HEK293 (cell line): ENCODE results near the gene BAD.

ENCODE experiments used
- CTCF ChIA-PET: fragments of 350-600 bp; formaldehyde crosslinking; extraction: SDS; loops from one replicate; lab custom pipeline; 2021; ENCODE audit warnings: antibody characterized with exemption; lab: Yijun Ruan, JAX
- POLR2A ChIA-PET: fragments of 300-600 bp; formaldehyde crosslinking; extraction: SDS; loops from one replicate; lab custom pipeline; 2020; ENCODE audit warnings: antibody characterized with exemption, inconsistent platforms; lab: Yijun Ruan, JAX
- H3K27ac ChIP-seq: fragments of 200-500 bp; sonication (Bioruptor generic); 2 replicates; pipeline ENCODE4 v1.5.1; 2014; ENCODE audit warnings: low read depth, low read length, control low read depth, inconsistent platforms; ENCODE audit errors: extremely low read depth
- H3K36me3 ChIP-seq, 2 experiments: fragments of 200-500 bp in 1 of 2; sonication (Bioruptor generic) in 1 of 2; 1 replicate in 1 of 2; 2 replicates in 1 of 2; pipeline ENCODE4 v1.5.1; 2014 to 2017; ENCODE audit warnings: inconsistent platforms in 2 of 2, low read length in 2 of 2; ENCODE audit not compliant: control insufficient read depth in 2 of 2, insufficient read depth in 1 of 2
- H3K4me1 ChIP-seq: fragments of 200-500 bp; sonication (Bioruptor generic); 2 replicates; pipeline ENCODE4 v1.5.1; 2014; ENCODE audit warnings: mild to moderate bottlenecking, low read length, inconsistent platforms; ENCODE audit not compliant: control insufficient read depth, insufficient read depth
- H3K4me3 ChIP-seq: 2 replicates; pipeline ENCODE4 v1.5.1; 2011; ENCODE audit warnings: low read depth, mild to moderate bottlenecking, control low read depth, low read length, moderate library complexity
- H3K9me3 ChIP-seq: fragments of 200-500 bp; sonication (Bioruptor generic); 2 replicates; pipeline ENCODE4 v1.5.1; 2014; ENCODE audit warnings: low read depth, low read length, inconsistent platforms; ENCODE audit not compliant: control insufficient read depth, insufficient read depth
- BCL11A ChIP-seq: fragments of 450-650 bp; formaldehyde crosslinking; IDR thresholded peaks from 2 replicates; pipeline ENCODE4 v1.5.1; 2016; ENCODE audit warnings: low read depth, missing biosample characterization, missing genetic modification characterization
- HOXA7 ChIP-seq: sonication (generic); formaldehyde crosslinking; IDR thresholded peaks from 2 replicates; pipeline ENCODE4 v1.8.1; 2022; ENCODE audit warnings: missing genetic modification reagents, borderline replicate concordance
- KLF10 ChIP-seq: fragments of 450-650 bp; IDR thresholded peaks from 2 replicates; pipeline ENCODE4 v1.5.1; 2018; ENCODE audit warnings: missing biosample characterization, mild to moderate bottlenecking, missing genetic modification characterization
- KLF17 ChIP-seq: fragments of 450-650 bp; formaldehyde crosslinking; IDR thresholded peaks from 2 replicates; pipeline ENCODE4 v1.5.1; 2016; ENCODE audit warnings: missing biosample characterization, missing genetic modification characterization
- PRDM10 ChIP-seq: fragments of 450-650 bp; formaldehyde crosslinking; IDR thresholded peaks from 2 replicates; pipeline ENCODE4 v1.5.1; 2016; ENCODE audit warnings: missing biosample characterization, missing genetic modification characterization
- YY1 ChIP-seq: fragments of 450-650 bp; formaldehyde crosslinking; IDR thresholded peaks from 2 replicates; pipeline ENCODE4 v1.5.1; 2018; ENCODE audit warnings: missing biosample characterization, missing genetic modification characterization
- ZBTB17 ChIP-seq: fragments of 450-650 bp; formaldehyde crosslinking; IDR thresholded peaks from 2 replicates; pipeline ENCODE4 v1.5.1; 2016; ENCODE audit warnings: missing biosample characterization, missing genetic modification characterization
- ZBTB48 ChIP-seq: fragments of 450-650 bp; formaldehyde crosslinking; IDR thresholded peaks from 2 replicates; pipeline ENCODE4 v1.5.1; 2016; ENCODE audit warnings: missing biosample characterization, missing genetic modification characterization
- ZNF121 ChIP-seq: fragments of 450-650 bp; formaldehyde crosslinking; IDR thresholded peaks from 2 replicates; pipeline ENCODE4 v1.5.1; 2016; ENCODE audit warnings: missing biosample characterization, missing genetic modification characterization
- ZNF335 ChIP-seq: fragments of 450-650 bp; formaldehyde crosslinking; conservative IDR thresholded peaks from 2 replicates; pipeline ENCODE4 v1.5.1; 2016; ENCODE audit warnings: missing biosample characterization, missing genetic modification characterization
- ZNF341 ChIP-seq: fragments of 450-650 bp; formaldehyde crosslinking; IDR thresholded peaks from 2 replicates; pipeline ENCODE4; 2016; ENCODE audit warnings: low read depth, missing biosample characterization, missing genetic modification characterization
- ZNF394 ChIP-seq: fragments of 450-650 bp; formaldehyde crosslinking; IDR thresholded peaks from 2 replicates; pipeline ENCODE4 v1.5.1; 2016; ENCODE audit warnings: missing biosample characterization, missing genetic modification characterization, mild to moderate bottlenecking, moderate library complexity, borderline replicate concordance
- ZNF529 ChIP-seq: fragments of 450-650 bp; formaldehyde crosslinking; IDR thresholded peaks from 2 replicates; pipeline ENCODE4 v1.5.1; 2017; ENCODE audit warnings: missing genetic modification characterization, missing biosample characterization; ENCODE audit not compliant: insufficient replicate concordance
- ZNF776 ChIP-seq: fragments of 450-650 bp; formaldehyde crosslinking; IDR thresholded peaks from 2 replicates; pipeline ENCODE4 v1.5.0; 2017; ENCODE audit warnings: missing biosample characterization, missing genetic modification characterization, borderline replicate concordance
- TF ChIP-seq, protein P1 (sequence below): fragments of 450-650 bp; formaldehyde crosslinking; IDR thresholded peaks from 2 replicates; pipeline ENCODE4 v1.5.1; 2016; ENCODE audit warnings: missing biosample characterization, missing genetic modification characterization
- TF ChIP-seq, protein P2 (sequence below): fragments of 450-650 bp; formaldehyde crosslinking; IDR thresholded peaks from 2 replicates; pipeline ENCODE4 v1.5.1; 2016; ENCODE audit warnings: missing biosample characterization, missing genetic modification characterization
- TF ChIP-seq, protein P3 (sequence below): fragments of 450-650 bp; formaldehyde crosslinking; IDR thresholded peaks from 2 replicates; pipeline ENCODE4 v1.5.1; 2016; ENCODE audit warnings: missing biosample characterization, missing genetic modification characterization
- TF ChIP-seq, protein P4 (sequence below): fragments of 450-650 bp; formaldehyde crosslinking; IDR thresholded peaks from 2 replicates; pipeline ENCODE4 v1.5.1; 2016; ENCODE audit warnings: missing biosample characterization, missing genetic modification characterization, borderline replicate concordance

BAD gene

GRCh38 chr11:64245797-64246620, 38.5 kb downstream of the BAD start:
- CTCF ChIA-PET = interaction anchor here (0.9 to 1.7 kb wide), 7 partner anchors 9 to 86 kb away, joined by 3 to 10 read pairs (median 4); no protein-coding TSS in a partner anchor
- Histone ChIP-seq H3K4me3 (peak overlapping the region; percentile 68), H3K27ac (peak overlapping the region; percentile 66; the same call in 1 of the 2 replicates), H3K36me3 (peaks cover 0 to 20% of the 10 kb centered on the region in 2 experiments; a peak in 1 of 3 replicates), H3K9me3 (no peaks in the 10 kb centered on the region), H3K4me1 (peaks cover 4% of the 10 kb centered on the region)
- POLR2A ChIA-PET = interaction anchor here (0.6 to 7.2 kb wide), 10 partner anchors 10 to 72 kb away, joined by 3 to 96 read pairs (median 6); partner anchors contain the start of genes NUDT22, PRDX5, STIP1 and TRMT112
- TF ChIP-seq, protein P1, sequence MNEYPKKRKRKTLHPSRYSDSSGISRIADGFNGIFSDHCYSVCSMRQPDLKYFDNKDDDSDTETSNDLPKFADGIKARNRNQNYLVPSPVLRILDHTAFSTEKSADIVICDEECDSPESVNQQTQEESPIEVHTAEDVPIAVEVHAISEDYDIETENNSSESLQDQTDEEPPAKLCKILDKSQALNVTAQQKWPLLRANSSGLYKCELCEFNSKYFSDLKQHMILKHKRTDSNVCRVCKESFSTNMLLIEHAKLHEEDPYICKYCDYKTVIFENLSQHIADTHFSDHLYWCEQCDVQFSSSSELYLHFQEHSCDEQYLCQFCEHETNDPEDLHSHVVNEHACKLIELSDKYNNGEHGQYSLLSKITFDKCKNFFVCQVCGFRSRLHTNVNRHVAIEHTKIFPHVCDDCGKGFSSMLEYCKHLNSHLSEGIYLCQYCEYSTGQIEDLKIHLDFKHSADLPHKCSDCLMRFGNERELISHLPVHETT = no peak
- no peak for TF ChIP-seq ZNF121 (tag by site-specific recombination)
- peak; percentile 59 for TF ChIP-seq ZNF335
- peak; percentile 82 for TF ChIP-seq ZNF394 (tag by site-specific recombination)
- TF ChIP-seq, protein P2, sequence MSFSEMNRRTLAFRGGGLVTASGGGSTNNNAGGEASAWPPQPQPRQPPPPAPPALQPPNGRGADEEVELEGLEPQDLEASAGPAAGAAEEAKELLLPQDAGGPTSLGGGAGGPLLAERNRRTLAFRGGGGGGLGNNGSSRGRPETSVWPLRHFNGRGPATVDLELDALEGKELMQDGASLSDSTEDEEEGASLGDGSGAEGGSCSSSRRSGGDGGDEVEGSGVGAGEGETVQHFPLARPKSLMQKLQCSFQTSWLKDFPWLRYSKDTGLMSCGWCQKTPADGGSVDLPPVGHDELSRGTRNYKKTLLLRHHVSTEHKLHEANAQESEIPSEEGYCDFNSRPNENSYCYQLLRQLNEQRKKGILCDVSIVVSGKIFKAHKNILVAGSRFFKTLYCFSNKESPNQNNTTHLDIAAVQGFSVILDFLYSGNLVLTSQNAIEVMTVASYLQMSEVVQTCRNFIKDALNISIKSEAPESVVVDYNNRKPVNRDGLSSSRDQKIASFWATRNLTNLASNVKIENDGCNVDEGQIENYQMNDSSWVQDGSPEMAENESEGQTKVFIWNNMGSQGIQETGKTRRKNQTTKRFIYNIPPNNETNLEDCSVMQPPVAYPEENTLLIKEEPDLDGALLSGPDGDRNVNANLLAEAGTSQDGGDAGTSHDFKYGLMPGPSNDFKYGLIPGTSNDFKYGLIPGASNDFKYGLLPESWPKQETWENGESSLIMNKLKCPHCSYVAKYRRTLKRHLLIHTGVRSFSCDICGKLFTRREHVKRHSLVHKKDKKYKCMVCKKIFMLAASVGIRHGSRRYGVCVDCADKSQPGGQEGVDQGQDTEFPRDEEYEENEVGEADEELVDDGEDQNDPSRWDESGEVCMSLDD (tag by site-specific recombination) = peak; percentile 62; the same call in 1 of the 2 replicates
- TF ChIP-seq PRDM10 (tag by site-specific recombination) = peak; percentile 67
- peak; percentile 54 for TF ChIP-seq ZBTB17
- 0 out of 2 replicates have a peak, but pooled peaks have one; percentile 2 for TF ChIP-seq KLF10 (tag by site-specific recombination)
- TF ChIP-seq, protein P3, sequence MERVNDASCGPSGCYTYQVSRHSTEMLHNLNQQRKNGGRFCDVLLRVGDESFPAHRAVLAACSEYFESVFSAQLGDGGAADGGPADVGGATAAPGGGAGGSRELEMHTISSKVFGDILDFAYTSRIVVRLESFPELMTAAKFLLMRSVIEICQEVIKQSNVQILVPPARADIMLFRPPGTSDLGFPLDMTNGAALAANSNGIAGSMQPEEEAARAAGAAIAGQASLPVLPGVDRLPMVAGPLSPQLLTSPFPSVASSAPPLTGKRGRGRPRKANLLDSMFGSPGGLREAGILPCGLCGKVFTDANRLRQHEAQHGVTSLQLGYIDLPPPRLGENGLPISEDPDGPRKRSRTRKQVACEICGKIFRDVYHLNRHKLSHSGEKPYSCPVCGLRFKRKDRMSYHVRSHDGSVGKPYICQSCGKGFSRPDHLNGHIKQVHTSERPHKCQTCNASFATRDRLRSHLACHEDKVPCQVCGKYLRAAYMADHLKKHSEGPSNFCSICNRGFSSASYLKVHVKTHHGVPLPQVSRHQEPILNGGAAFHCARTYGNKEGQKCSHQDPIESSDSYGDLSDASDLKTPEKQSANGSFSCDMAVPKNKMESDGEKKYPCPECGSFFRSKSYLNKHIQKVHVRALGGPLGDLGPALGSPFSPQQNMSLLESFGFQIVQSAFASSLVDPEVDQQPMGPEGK (tag by site-specific recombination) = peak; percentile 84
- TF ChIP-seq, protein P4, sequence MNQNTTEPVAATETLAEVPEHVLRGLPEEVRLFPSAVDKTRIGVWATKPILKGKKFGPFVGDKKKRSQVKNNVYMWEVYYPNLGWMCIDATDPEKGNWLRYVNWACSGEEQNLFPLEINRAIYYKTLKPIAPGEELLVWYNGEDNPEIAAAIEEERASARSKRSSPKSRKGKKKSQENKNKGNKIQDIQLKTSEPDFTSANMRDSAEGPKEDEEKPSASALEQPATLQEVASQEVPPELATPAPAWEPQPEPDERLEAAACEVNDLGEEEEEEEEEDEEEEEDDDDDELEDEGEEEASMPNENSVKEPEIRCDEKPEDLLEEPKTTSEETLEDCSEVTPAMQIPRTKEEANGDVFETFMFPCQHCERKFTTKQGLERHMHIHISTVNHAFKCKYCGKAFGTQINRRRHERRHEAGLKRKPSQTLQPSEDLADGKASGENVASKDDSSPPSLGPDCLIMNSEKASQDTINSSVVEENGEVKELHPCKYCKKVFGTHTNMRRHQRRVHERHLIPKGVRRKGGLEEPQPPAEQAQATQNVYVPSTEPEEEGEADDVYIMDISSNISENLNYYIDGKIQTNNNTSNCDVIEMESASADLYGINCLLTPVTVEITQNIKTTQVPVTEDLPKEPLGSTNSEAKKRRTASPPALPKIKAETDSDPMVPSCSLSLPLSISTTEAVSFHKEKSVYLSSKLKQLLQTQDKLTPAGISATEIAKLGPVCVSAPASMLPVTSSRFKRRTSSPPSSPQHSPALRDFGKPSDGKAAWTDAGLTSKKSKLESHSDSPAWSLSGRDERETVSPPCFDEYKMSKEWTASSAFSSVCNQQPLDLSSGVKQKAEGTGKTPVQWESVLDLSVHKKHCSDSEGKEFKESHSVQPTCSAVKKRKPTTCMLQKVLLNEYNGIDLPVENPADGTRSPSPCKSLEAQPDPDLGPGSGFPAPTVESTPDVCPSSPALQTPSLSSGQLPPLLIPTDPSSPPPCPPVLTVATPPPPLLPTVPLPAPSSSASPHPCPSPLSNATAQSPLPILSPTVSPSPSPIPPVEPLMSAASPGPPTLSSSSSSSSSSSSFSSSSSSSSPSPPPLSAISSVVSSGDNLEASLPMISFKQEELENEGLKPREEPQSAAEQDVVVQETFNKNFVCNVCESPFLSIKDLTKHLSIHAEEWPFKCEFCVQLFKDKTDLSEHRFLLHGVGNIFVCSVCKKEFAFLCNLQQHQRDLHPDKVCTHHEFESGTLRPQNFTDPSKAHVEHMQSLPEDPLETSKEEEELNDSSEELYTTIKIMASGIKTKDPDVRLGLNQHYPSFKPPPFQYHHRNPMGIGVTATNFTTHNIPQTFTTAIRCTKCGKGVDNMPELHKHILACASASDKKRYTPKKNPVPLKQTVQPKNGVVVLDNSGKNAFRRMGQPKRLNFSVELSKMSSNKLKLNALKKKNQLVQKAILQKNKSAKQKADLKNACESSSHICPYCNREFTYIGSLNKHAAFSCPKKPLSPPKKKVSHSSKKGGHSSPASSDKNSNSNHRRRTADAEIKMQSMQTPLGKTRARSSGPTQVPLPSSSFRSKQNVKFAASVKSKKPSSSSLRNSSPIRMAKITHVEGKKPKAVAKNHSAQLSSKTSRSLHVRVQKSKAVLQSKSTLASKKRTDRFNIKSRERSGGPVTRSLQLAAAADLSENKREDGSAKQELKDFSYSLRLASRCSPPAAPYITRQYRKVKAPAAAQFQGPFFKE = no peak
- no peak for TF ChIP-seq HOXA7 (CRISPR knock-in tag)
- TF ChIP-seq YY1 (tag by site-specific recombination) = no peak
- no peak for TF ChIP-seq ZNF529 (tag by site-specific recombination)
- TF ChIP-seq ZNF776 = no peak
- TF ChIP-seq KLF17 (tag by site-specific recombination) = peak; percentile 85
- TF ChIP-seq ZNF341 (tag by site-specific recombination) = peak; percentile 80
- TF ChIP-seq BCL11A (tag by site-specific recombination) = peak; percentile 57; the same call in 1 of the 2 replicates
- TF ChIP-seq ZBTB48 (tag by site-specific recombination) = 0 out of 2 replicates have a peak, but pooled peaks have one; percentile 27
